H1 (cell line): ENCODE measurements around the gene LTBP1. TPM values are rescaled to one million over a fixed set of nuclear protein-coding genes. Genes with fewer than 3 reads are reported as not detected.

Source experiments
- CTCF ChIA-PET: fragments of 300-600 bp; sonication (Branson Sonifier 250); formaldehyde crosslinking; loops from one replicate; lab custom pipeline; 2021; ENCODE audit not compliant: partially characterized antibody; lab: Charles Lee
- POLR2A ChIA-PET: fragments of 300-600 bp; sonication (Branson Sonifier 250); formaldehyde crosslinking; loops from one replicate; lab custom pipeline; 2021; ENCODE audit warnings: inconsistent platforms; ENCODE audit not compliant: partially characterized antibody; lab: Charles Lee
- DNase-seq, 2 experiments: peaks; one replicate each; pipeline versions ENCODE4 v3.0.0 to v3.0.0-alpha.2; 2010 to 2022; ENCODE audit warnings: low spot score in 2 of 2, low read depth in 1 of 2, mixed read lengths in 1 of 2
- FAIRE-seq: peaks from 2 replicates; lab custom pipeline; 2011; peaks lifted over from hg19 to GRCh38; lab: Jason Lieb, UNC
- H2AFZ ChIP-seq: 2 replicates; pipeline ENCODE4 v1.8.1; 2012; ENCODE audit warnings: low read length, inconsistent platforms
- H2AK5ac ChIP-seq: 2 replicates; pipeline ENCODE4 v1.6.1; 2013; ENCODE audit warnings: low read depth, low read length
- H2BK120ac ChIP-seq: replicated peaks from 2 replicates; pipeline ENCODE3; 2013; ENCODE audit warnings: low read depth, low read length, inconsistent platforms
- H2BK12ac ChIP-seq: 2 replicates; pipeline ENCODE4 v1.6.1; 2013; ENCODE audit warnings: low read depth, low read length
- H2BK15ac ChIP-seq: 2 replicates; pipeline ENCODE4 v1.6.1; 2013; ENCODE audit warnings: low read length
- H2BK20ac ChIP-seq: 2 replicates; pipeline ENCODE4 v1.6.1; 2013; ENCODE audit warnings: low read length
- H2BK5ac ChIP-seq: 2 replicates; pipeline ENCODE4 v1.6.1; 2013; ENCODE audit warnings: low read depth, low read length
- H3K14ac ChIP-seq: 2 replicates; pipeline ENCODE4 v1.6.1; 2013; ENCODE audit warnings: inconsistent platforms; ENCODE audit not compliant: insufficient read length
- H3K18ac ChIP-seq: 2 replicates; pipeline ENCODE4 v1.6.1; 2013; ENCODE audit warnings: low read length; ENCODE audit errors: extremely low read depth
- H3K23ac ChIP-seq: 2 replicates; pipeline ENCODE4 v1.6.1; 2013; ENCODE audit warnings: inconsistent platforms; ENCODE audit not compliant: insufficient read length
- H3K23me2 ChIP-seq: 2 replicates; pipeline ENCODE4 v1.6.1; 2013; ENCODE audit warnings: low read depth, low read length
- H3K27ac ChIP-seq: 2 replicates; pipeline ENCODE4 v1.6.1; 2011; ENCODE audit warnings: low read depth, low read length, inconsistent platforms
- H3K27me3 ChIP-seq, 4 experiments: replicated peaks in 1 of 4; 1 replicate in 1 of 4; 2 replicates in 3 of 4; pipeline versions ENCODE4 v1.6.1 to v1.8.1; 2011 to 2013; ENCODE audit warnings: low read length in 3 of 4, mild to moderate bottlenecking in 3 of 4, inconsistent platforms in 2 of 4, mixed read lengths in 2 of 4, moderate library complexity in 1 of 4; ENCODE audit not compliant: control insufficient read depth in 3 of 4, insufficient read depth in 3 of 4; ENCODE audit errors: extremely low read depth in 1 of 4
- H3K36me3 ChIP-seq, 4 experiments: 2 replicates each; pipeline versions ENCODE4 v1.6.1 to v1.8.1; 2011 to 2013; ENCODE audit warnings: mild to moderate bottlenecking in 4 of 4, low read length in 3 of 4, moderate library complexity in 2 of 4, control low read depth in 1 of 4, inconsistent platforms in 1 of 4; ENCODE audit not compliant: insufficient read depth in 4 of 4, control insufficient read depth in 2 of 4
- H3K4ac ChIP-seq: replicated peaks from 2 replicates; pipeline ENCODE3; 2013; ENCODE audit warnings: low read length, low read depth, mixed read lengths, inconsistent platforms; ENCODE audit not compliant: insufficient read length
- H3K4me1 ChIP-seq, 4 experiments: replicated peaks in 1 of 4; 1 replicate in 1 of 4; 2 replicates in 3 of 4; pipeline versions ENCODE4 v1.6.1 to v1.8.1; 2011 to 2013; ENCODE audit warnings: low read length in 3 of 4, inconsistent platforms in 2 of 4, mixed read lengths in 1 of 4; ENCODE audit not compliant: insufficient read depth in 4 of 4, control insufficient read depth in 3 of 4
- H3K4me2 ChIP-seq, 2 experiments: 2 replicates each; pipeline versions ENCODE4 v1.6.1 to v1.8.1; 2011 to 2013; ENCODE audit warnings: low read depth in 2 of 2, low read length in 2 of 2, control low read depth in 1 of 2, inconsistent platforms in 1 of 2, mild to moderate bottlenecking in 1 of 2; ENCODE audit not compliant: insufficient read depth in 1 of 2
- H3K4me3 ChIP-seq, 4 experiments: fragments of 200-600, 300-600 bp in 1 of 4; sonication (generic), shearing (Covaris generic), sonication (Bioruptor Twin) in 1 of 4; 2 replicates each; pipeline versions ENCODE4 v1.5.1 to v1.8.1; 2011 to 2016; ENCODE audit warnings: low read length in 4 of 4, low read depth in 3 of 4, control low read depth in 2 of 4, inconsistent platforms in 2 of 4, mild to moderate bottlenecking in 2 of 4, mixed read lengths in 1 of 4, moderate library complexity in 1 of 4; ENCODE audit not compliant: insufficient read depth in 2 of 4; ENCODE audit errors: extremely low read depth in 1 of 4
- H3K56ac ChIP-seq: replicated peaks from 2 replicates; pipeline ENCODE3; 2013; ENCODE audit warnings: low read depth, mild to moderate bottlenecking, mixed read lengths, low read length, inconsistent platforms; ENCODE audit not compliant: insufficient read length
- H3K79me1 ChIP-seq: 2 replicates; pipeline ENCODE4 v1.6.1; 2013; ENCODE audit warnings: low read depth, low read length, control low read depth
- H3K79me2 ChIP-seq, 2 experiments: 2 replicates each; pipeline versions ENCODE4 v1.6.1 to v1.8.1; 2012 to 2013; ENCODE audit warnings: low read length in 2 of 2, mild to moderate bottlenecking in 2 of 2, inconsistent platforms in 1 of 2; ENCODE audit not compliant: insufficient read depth in 2 of 2, control insufficient read depth in 1 of 2
- H3K9ac ChIP-seq, 4 experiments: replicated peaks in 1 of 4; 1 replicate in 1 of 4; 2 replicates in 3 of 4; pipeline versions ENCODE4 v1.6.1 to v1.8.1; 2011 to 2013; ENCODE audit warnings: low read depth in 3 of 4, low read length in 3 of 4, control low read depth in 2 of 4, mild to moderate bottlenecking in 2 of 4, moderate library complexity in 2 of 4, inconsistent platforms in 1 of 4; ENCODE audit errors: extremely low read depth in 1 of 4
- H3K9me3 ChIP-seq, 2 experiments: 2 replicates each; pipeline versions ENCODE4 v1.6.1 to v1.8.1; 2012 to 2013; ENCODE audit warnings: mild to moderate bottlenecking in 2 of 2, moderate library complexity in 2 of 2, control low read depth in 1 of 2, inconsistent platforms in 1 of 2, low read depth in 1 of 2, low read length in 1 of 2, mixed read lengths in 1 of 2; ENCODE audit not compliant: insufficient read depth in 2 of 2
- H4K20me1 ChIP-seq, 2 experiments: replicated peaks in 1 of 2; 2 replicates each; pipeline versions ENCODE3 to v1.8.1; 2011 to 2013; ENCODE audit warnings: inconsistent platforms in 2 of 2, low read length in 2 of 2, mild to moderate bottlenecking in 1 of 2; ENCODE audit not compliant: insufficient read depth in 2 of 2, control insufficient read depth in 1 of 2
- H4K5ac ChIP-seq: 2 replicates; pipeline ENCODE4 v1.6.1; 2013; ENCODE audit warnings: low read length, low read depth, mixed read lengths, inconsistent platforms; ENCODE audit not compliant: insufficient read length
- H4K8ac ChIP-seq: 2 replicates; pipeline ENCODE4 v1.8.0; 2013; ENCODE audit warnings: mild to moderate bottlenecking, moderate library complexity, low read length, inconsistent platforms; ENCODE audit not compliant: insufficient read depth; ENCODE audit errors: extremely low read depth
- H4K91ac ChIP-seq: replicated peaks from 2 replicates; pipeline ENCODE3; 2013; ENCODE audit warnings: low read length, mixed read lengths, inconsistent platforms; ENCODE audit not compliant: insufficient read length
- CTCF ChIP-seq, 3 experiments: IDR thresholded peaks; 1 replicate in 2 of 3; 2 replicates in 1 of 3; pipeline versions ENCODE4 v1.5.1 to v1.6.1; 2011; ENCODE audit warnings: low read length in 3 of 3, mild to moderate bottlenecking in 3 of 3, inconsistent platforms in 2 of 3, low read depth in 1 of 3, moderate library complexity in 1 of 3; ENCODE audit not compliant: insufficient read depth in 1 of 3; ENCODE audit errors: control extremely low read depth in 1 of 3
- E2F6 ChIP-seq: IDR thresholded peaks from 2 replicates; pipeline ENCODE4 v1.6.1; 2012; ENCODE audit warnings: inconsistent platforms
- RAD21 ChIP-seq, 2 experiments: IDR thresholded peaks in 1 of 2; conservative IDR thresholded peaks in 1 of 2; 2 replicates each; pipeline ENCODE4 v1.6.1; 2011; ENCODE audit warnings: low read depth in 2 of 2, low read length in 2 of 2, improper control_type of control experiment in 1 of 2, inconsistent platforms in 1 of 2, mild to moderate bottlenecking in 1 of 2, moderate library complexity in 1 of 2
- WGBS, 2 experiments: shearing (Covaris generic) in 1 of 2; methylation state at CpG; one replicate each; pipeline versions ENCODE4 v1.1.6 to v1.1.7; 2013 to 2015; ENCODE audit warnings: low lambda C conversion rate in 2 of 2, mixed read lengths in 2 of 2, inconsistent platforms in 1 of 2, low coverage in 1 of 2, missing lambda C conversion rate in 1 of 2; ENCODE audit not compliant: insufficient replicate concordance in 2 of 2, insufficient coverage in 1 of 2, insufficient read length in 1 of 2; ENCODE audit errors: extremely low coverage in 1 of 2, missing lambda C conversion rate in 1 of 2; 5-methylcytosine and 5-hydroxymethylcytosine counted together
- polyA plus RNA-seq, 7 experiments: library from polyadenylated mRNA; depleted of rRNA in 3 of 7; stranded (reverse) in 5 of 7; unstranded in 2 of 7; fragments of >200 nt in 5 of 7; fragments of 200-250 nt in 2 of 7; gene quantifications; 1 replicate in 5 of 7; 2 replicates in 1 of 7; 4 replicates in 1 of 7; pipeline versions ENCODE4 v1.2.1 to v1.2.3, GENCODE V29; 2011 to 2013; ENCODE audit warnings: missing spikeins in 2 of 7, mixed read lengths in 2 of 7
- total RNA-seq: library from RNA; stranded (reverse); fragmentation: NEBNext Ultra II Directional; extraction: Animal tissue kit (Norgen Biotek cat#: 25700); gene quantifications from 2 replicates; pipeline ENCODE4 v1.2.1, GENCODE V29; 2021

Gene LTBP1
- total and polyA plus RNA-seq, 2 of the 8 experiments (the other 6 are each of a cell fraction or from before 2014, with no cell fraction given) = 15.4 to 24.7 TPM

DNA sequence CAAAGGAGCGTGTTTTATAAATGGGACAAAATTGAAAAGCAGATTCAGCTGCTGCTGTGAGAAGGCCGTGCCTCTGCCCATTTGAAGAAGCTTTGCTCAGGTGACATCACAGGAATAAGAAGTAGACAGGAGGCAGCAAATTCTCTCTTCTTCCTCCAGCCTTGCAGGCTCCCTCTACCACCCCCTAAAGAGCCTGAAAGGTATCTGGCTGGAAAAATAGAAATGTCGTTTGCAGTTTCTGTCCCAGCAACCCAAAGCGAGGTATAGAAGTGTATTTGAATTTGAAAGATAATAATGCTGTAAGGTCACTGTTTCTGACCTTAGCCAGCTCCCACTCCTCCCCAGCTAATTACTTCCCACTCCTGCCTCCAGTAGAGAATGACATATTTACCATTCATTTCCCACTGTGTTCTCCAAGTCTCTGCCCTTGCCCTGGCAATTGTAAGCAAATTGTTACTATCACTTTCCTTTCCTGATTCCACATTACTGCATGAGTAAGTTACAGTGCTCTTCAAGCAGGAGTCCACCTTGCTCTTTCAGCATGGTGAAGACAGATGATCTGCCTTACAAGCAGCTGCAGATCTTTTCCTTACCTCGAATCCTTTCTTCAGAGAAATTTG, 472.9 kb downstream of the LTBP1 start:
- TF ChIP-seq RAD21 (IDR thresholded peaks at IDR 0.05 in 1 of 2, conservative IDR thresholded peaks at IDR 0.05 in 1 of 2; ENCODE audit: low read depth in 2 of 2, low read length in 2 of 2) (peak in 1 of 2 experiments; percentile 12; a peak in 1 of 4 replicates), E2F6 (no peak), CTCF (IDR thresholded peaks at IDR 0.05; ENCODE audit: control extremely low read depth in 1 of 3, insufficient read depth in 1 of 3, low read depth in 1 of 3, low read length in 3 of 3) (peak in 1 of 3 experiments; percentile 20; a peak in 2 of 4 replicates)
- Histone ChIP-seq H3K18ac (no peak overlapping the region), H3K9ac (peak overlapping the region in 1 of 4 experiments; percentile 48; a peak in 1 of 7 replicates), H2AFZ (peak overlapping the region; percentile 73; the same call in 1 of the 2 replicates), H3K56ac (no peak overlapping the region), H3K4me1 (peaks cover 0 to 3% (median 1%) of the 10 kb centered on the region in 4 experiments; a peak in 4 of 7 replicates), H3K27me3 (no peaks in the 10 kb centered on the region), H3K23me2 (no peaks in the 10 kb centered on the region), H2AK5ac (no peak overlapping the region), H3K23ac (no peak overlapping the region), H3K79me1 (no peaks in the 10 kb centered on the region), H3K9me3 (no peaks in the 10 kb centered on the region), H3K27ac (no peak overlapping the region), H2BK15ac (no peak overlapping the region), H4K8ac (no peak overlapping the region), H4K91ac (no peak overlapping the region), H2BK12ac (no peak overlapping the region), H3K4ac (no peak overlapping the region), H4K20me1 (no peaks in the 10 kb centered on the region), H2BK5ac (no peak overlapping the region), H4K5ac (no peak overlapping the region), H3K79me2 (no peaks in the 10 kb centered on the region), H3K4me2 (no peak overlapping the region), H2BK20ac (no peak overlapping the region), H3K4me3 (no peak overlapping the region), H3K14ac (no peak overlapping the region), H3K36me3 (no peaks in the 10 kb centered on the region), H2BK120ac (no peak overlapping the region)
- DNase-seq = no peak
- WGBS, 2 experiments = 69% methylated on average over 5 of the region's 5 CpGs; no CpG with 5 or more reads in 1 of the 2 experiments
- CTCF ChIA-PET = interaction anchor here (0.9 to 2.9 kb wide), 9 partner anchors 13 to 644 kb away, joined by 3 to 8 read pairs (median 4); no protein-coding TSS in a partner anchor
- FAIRE-seq = no peak
- POLR2A ChIA-PET = no interaction called here
